NCI-H69 (cell line): ENCODE measurements around the gene FOXN4.
A peak's percentile ranks its signal among the peaks of the same experiment; 100 is the strongest.

Experiments used
- DNase-seq: peaks from one replicate; lab custom pipeline; 2025; lab: John Stamatoyannopoulos, UW

The FOXN4 gene

DNA sequence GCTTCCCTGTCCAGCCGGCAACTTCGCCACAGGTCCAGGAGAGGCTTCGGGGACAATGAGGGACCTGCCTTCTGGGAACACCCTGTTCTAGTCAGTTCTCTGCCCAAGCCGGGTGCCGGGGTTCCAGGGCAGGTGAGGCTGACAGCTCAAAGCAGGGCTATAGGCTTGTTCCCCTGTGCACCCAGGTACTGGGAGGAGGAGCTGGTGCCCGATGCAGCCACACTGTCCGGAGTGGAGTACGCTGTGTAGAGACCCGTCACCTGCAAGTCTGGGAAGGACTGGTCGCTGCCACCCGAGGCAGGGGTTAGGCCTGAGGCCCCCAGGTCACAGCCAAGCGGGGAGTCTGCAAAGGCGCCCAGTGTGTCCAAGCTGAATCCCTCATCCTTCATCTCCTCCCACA is 29.6 kb downstream of the FOXN4 start:
- DNase-seq, result no peak

DNA sequence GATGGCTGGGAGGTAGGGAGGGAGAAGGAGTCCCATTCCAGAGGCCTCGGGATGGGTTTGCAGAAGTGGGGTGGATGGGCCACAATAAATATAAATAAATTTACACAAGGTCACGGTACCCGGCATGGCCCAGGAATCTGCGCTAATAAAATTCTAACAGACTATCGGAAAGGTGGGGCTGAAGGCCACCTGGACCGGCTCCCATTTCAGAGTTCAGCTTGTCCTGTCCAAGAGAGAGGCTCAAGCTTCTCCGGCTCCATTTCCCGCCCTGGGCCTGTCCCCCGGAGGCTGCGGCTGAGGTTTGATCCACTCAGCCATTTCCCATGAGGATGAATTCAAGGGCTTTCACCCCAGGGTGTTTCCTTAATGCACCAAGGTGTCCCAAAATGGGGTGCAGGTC is 30.2 kb downstream of the FOXN4 start:
- DNase-seq, result no peak

DNA sequence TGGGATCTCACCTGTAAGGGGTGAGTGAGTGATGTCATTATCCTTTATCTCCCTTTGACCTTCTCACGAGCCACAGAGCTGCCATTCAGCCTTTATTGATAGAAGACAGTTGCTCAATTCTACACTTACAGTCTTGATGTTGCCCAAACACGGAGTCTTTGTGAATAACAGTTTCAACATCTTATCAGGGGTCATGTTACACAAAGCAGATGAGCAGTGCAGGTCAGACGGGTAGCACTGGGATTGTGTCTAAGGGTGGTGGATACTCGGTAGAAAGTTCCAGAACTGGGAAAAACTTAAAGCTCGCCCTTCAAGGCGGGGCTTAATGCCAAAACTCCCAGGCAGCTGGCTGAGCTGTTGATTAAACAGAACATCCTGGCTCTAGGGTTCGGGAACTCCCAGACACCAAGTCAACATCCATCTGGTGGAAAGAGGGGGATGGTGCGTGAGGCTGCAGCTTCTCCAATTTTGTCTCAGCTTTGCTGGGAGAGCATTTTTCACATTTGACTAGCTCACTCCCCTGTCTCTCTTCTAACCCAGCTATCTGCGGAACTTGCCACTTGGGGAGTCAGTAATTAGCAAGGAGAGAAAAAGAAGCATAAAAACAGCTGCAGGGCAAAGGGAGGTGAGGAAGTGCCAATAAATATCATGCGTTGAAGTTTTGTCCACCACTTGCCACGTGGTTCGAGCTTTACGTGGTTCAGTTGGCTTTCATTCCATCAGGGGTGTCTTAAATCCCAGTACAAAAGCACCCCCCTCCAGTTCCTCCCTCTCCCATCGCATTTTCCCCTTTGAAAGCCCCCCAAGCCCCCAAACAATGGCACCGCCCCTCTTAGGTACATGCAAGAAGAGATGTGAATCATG is 31.0 kb downstream of the FOXN4 start:
- DNase-seq, result peak; percentile 68

- no peak for DNase-seq
These were observed 31.7 kb downstream of the FOXN4 start for GRCh38 chr12:109277255-109277898.

GRCh38 chr12:109276160-109276559 is 32.9 kb downstream of the FOXN4 start:
- no peak for DNase-seq

- DNase-seq, result no peak
These were observed 33.9 kb downstream of the FOXN4 start for GRCh38 chr12:109275173-109275572.

DNA sequence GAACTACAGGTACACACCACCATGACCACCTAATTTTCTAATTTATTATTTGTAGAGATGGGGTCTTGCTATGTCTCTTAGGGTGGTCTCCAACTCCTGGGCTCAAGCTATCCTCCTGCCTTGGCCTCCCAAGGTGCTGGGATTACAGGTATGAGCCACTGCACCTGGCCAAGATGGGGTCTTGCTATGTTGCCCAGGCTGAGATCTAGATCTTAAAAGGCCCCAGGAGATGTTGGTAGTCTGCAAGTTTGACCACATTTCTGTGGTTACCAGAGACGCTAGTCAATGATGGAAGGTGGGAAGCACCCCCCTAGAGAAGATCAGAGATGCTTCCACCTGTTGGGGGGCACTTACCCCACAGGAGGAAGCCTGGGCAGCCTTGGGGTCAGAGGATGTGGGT is 34.7 kb downstream of the FOXN4 start:
- no peak for DNase-seq

- peak; percentile 90 for DNase-seq
These were observed 35.7 kb downstream of the FOXN4 start for GRCh38 chr12:109273354-109273753.

DNA sequence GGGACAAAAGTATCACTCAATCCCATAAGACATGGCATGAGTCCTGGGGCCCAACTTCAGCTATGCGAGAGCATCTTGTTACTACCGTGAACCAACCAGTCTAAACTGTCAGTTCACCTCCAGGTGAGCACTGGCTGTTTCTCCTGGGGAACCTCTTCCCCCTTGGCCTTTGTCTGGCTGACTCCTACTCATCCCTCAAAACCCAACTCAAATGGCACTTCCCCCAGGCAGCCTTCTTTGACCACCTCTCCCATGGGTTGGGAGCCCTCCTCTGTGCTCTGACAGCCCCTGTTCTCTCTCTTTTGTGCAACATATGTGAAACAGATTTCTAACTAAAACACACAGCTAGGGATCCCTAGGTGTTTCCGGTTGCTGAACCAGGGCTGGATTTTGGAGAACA is 37.7 kb downstream of the FOXN4 start:
- DNase-seq, result no peak

DNA sequence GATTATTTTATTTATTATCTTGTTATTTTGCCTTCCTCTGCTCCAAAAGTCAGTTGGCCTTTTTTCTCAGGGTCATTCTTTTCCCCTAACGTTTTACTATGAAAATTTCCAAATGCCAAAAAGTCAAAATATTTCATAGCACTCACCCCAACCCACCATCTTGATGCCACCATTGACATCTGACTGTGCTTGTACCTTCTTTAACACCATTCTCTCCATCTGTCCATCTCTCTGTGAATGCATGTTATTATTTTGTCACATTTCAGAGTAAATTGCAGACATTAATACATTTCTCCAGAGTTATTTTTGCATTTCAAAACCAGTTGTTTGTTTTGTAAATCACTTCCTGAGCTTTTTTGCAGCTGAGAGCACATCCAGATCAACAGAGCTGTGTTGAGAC is 38.6 kb downstream of the FOXN4 start:
- DNase-seq, result no peak

DNA sequence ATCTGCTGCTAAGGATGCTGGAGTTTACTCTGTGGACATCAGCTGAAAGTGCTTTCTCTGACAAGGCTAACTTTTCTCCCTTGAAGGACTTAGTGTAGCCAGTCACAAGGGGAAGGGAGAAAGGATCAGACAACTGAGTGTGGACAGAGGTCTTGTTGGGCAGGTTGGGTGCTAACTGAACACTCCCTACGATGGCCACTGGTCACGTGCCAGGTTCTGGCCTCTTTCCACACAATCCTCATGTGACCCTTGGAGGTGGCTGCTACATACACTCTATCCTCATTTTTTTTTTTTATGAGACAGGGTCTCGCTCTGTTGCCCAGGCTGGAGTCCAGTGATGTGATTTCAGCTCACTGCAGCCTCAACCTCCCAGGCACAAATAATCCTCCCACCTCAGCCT is 39.7 kb downstream of the FOXN4 start:
- DNase-seq, result no peak

DNA sequence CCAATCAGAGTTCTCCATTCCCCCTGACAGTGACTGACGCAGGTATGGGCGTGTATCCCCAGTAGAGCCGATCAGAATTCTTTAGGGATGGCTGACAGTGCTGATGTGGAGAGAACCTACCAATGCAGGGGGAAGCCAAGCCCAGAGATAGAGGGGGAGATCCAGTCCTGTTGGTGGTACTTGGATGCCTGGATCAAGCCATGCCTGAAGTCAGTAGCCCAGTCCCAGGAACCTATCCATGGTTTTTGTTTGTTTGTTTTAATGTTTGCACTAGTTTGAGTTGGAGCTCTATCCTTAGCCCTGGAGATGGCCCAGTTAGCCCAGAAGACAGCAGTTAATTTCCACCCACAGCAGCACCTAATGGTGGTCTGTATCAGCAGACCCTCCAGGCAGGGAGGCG is 40.2 kb downstream of the FOXN4 start:
- DNase-seq, result no peak

- DNase-seq, result no peak
These were observed 41.7 kb downstream of the FOXN4 start for GRCh38 chr12:109267361-109267760.

GRCh38 chr12:109266106-109266879 is 42.8 kb downstream of the FOXN4 start:
- DNase-seq, result no peak

GRCh38 chr12:109264943-109265650 is 44.0 kb downstream of the FOXN4 start:
- no peak for DNase-seq

- peak; percentile 91 for DNase-seq
These were observed 44.8 kb downstream of the FOXN4 start for GRCh38 chr12:109264095-109264942.

- DNase-seq, result no peak
These were observed 45.6 kb downstream of the FOXN4 start for GRCh38 chr12:109263439-109263838.

GRCh38 chr12:109261939-109262338 is 47.1 kb downstream of the FOXN4 start:
- DNase-seq, result no peak

GRCh38 chr12:109261087-109261486 is 48.0 kb downstream of the FOXN4 start:
- DNase-seq, result no peak

- DNase-seq, result no peak
These were observed 49.6 kb downstream of the FOXN4 start for GRCh38 chr12:109259545-109259895.
